H9 (cell line): ENCODE results near the gene SH3TC2. TPM values are rescaled to one million over a fixed set of nuclear protein-coding genes. Genes with fewer than 3 reads are reported as not detected.
A peak's percentile ranks its signal among the peaks of the same experiment; 100 is the strongest.

Experiments
- DNase-seq: peaks from one replicate; pipeline ENCODE4 v3.0.0-alpha.2; 2017
- H2AFZ ChIP-seq: one replicate; pipeline ENCODE4 v1.6.1; 2013; ENCODE audit warnings: mild to moderate bottlenecking, low read length, control low read depth, moderate library complexity
- H2AK5ac ChIP-seq: 2 replicates; pipeline ENCODE4 v1.6.1; 2013; ENCODE audit warnings: low read length, control low read depth, mixed read lengths; ENCODE audit not compliant: insufficient read length
- H2BK120ac ChIP-seq: one replicate; pipeline ENCODE4 v1.6.1; 2013; ENCODE audit warnings: low read depth, mild to moderate bottlenecking, low read length, control low read depth, inconsistent platforms; ENCODE audit not compliant: poor library complexity, severe bottlenecking
- H2BK12ac ChIP-seq: 2 replicates; pipeline ENCODE4 v1.6.1; 2013; ENCODE audit warnings: low read length, control low read depth, mixed read lengths, low read depth; ENCODE audit not compliant: insufficient read length
- H2BK15ac ChIP-seq: 2 replicates; pipeline ENCODE4 v1.6.1; 2013; ENCODE audit warnings: low read depth, low read length, control low read depth
- H2BK20ac ChIP-seq: one replicate; pipeline ENCODE4 v1.6.1; 2013; ENCODE audit warnings: low read depth, mild to moderate bottlenecking, low read length, control low read depth, inconsistent platforms; ENCODE audit not compliant: poor library complexity, severe bottlenecking
- H2BK5ac ChIP-seq: 2 replicates; pipeline ENCODE4 v1.6.1; 2013; ENCODE audit warnings: low read length, control low read depth, mixed read lengths; ENCODE audit not compliant: insufficient read length
- H3K14ac ChIP-seq: 2 replicates; pipeline ENCODE4 v1.6.1; 2013; ENCODE audit warnings: low read length, control low read depth; ENCODE audit not compliant: insufficient read depth
- H3K18ac ChIP-seq: 2 replicates; pipeline ENCODE4 v1.6.1; 2013; ENCODE audit warnings: low read depth, mild to moderate bottlenecking, mixed read lengths, low read length, control low read depth; ENCODE audit not compliant: insufficient read length
- H3K23ac ChIP-seq: 2 replicates; pipeline ENCODE4 v1.6.1; 2013; ENCODE audit warnings: low read length, control low read depth, mixed read lengths, low read depth; ENCODE audit not compliant: insufficient read length
- H3K23me2 ChIP-seq: 2 replicates; pipeline ENCODE4 v1.6.1; 2013; ENCODE audit warnings: low read depth, mild to moderate bottlenecking, mixed read lengths, low read length, control low read depth; ENCODE audit not compliant: insufficient read length, poor library complexity, severe bottlenecking
- H3K27ac ChIP-seq: 2 replicates; pipeline ENCODE4 v1.5.1; 2013; ENCODE audit warnings: low read length, control low read depth, mixed read lengths, low read depth; ENCODE audit not compliant: insufficient read length
- H3K27me3 ChIP-seq: 2 replicates; pipeline ENCODE4 v1.6.1; 2013; ENCODE audit warnings: low read length, control low read depth, inconsistent platforms; ENCODE audit not compliant: insufficient read depth
- H3K4ac ChIP-seq: 2 replicates; pipeline ENCODE4 v1.6.1; 2013; ENCODE audit warnings: low read depth, mild to moderate bottlenecking, control low read depth, inconsistent platforms, low read length, moderate library complexity
- H3K4me1 ChIP-seq: 2 replicates; pipeline ENCODE4 v1.6.1; 2013; ENCODE audit warnings: low read length, control low read depth, inconsistent platforms; ENCODE audit not compliant: insufficient read depth
- H3K4me2 ChIP-seq: 2 replicates; pipeline ENCODE4 v1.6.1; 2013; ENCODE audit warnings: low read length, control low read depth, mixed read lengths; ENCODE audit not compliant: insufficient read length, insufficient read depth
- H3K56ac ChIP-seq: 2 replicates; pipeline ENCODE4 v1.6.1; 2013; ENCODE audit warnings: low read depth, mild to moderate bottlenecking, mixed read lengths, low read length, control low read depth; ENCODE audit not compliant: insufficient read length
- H3K79me1 ChIP-seq: 2 replicates; pipeline ENCODE4 v1.6.1; 2013; ENCODE audit warnings: low read depth, mild to moderate bottlenecking, moderate library complexity, low read length, control low read depth, inconsistent platforms; ENCODE audit not compliant: insufficient read depth, poor library complexity, severe bottlenecking
- H3K79me2 ChIP-seq: 2 replicates; pipeline ENCODE4 v1.6.1; 2013; ENCODE audit warnings: low read length, control low read depth, inconsistent platforms; ENCODE audit not compliant: insufficient read depth
- H3K9ac ChIP-seq: 2 replicates; pipeline ENCODE4 v1.6.1; 2013; ENCODE audit warnings: low read length, control low read depth, mixed read lengths; ENCODE audit not compliant: insufficient read length; ENCODE audit errors: extremely low read depth
- H3K9me3 ChIP-seq: one replicate; pipeline ENCODE4 v1.6.1; 2013; ENCODE audit warnings: low read depth, low read length, inconsistent platforms; ENCODE audit not compliant: control insufficient read depth
- H3T11ph ChIP-seq: one replicate; pipeline ENCODE4 v1.6.1; 2013; ENCODE audit warnings: mild to moderate bottlenecking, low read length, control low read depth, inconsistent platforms
- H4K20me1 ChIP-seq: one replicate; pipeline ENCODE4 v1.6.1; 2013; ENCODE audit not compliant: control insufficient read depth, insufficient read length, insufficient read depth
- H4K5ac ChIP-seq: 2 replicates; pipeline ENCODE4 v1.6.1; 2013; ENCODE audit warnings: low read depth, mild to moderate bottlenecking, mixed read lengths, low read length, control low read depth; ENCODE audit not compliant: insufficient read length
- H4K8ac ChIP-seq: replicated peaks from 2 replicates; pipeline ENCODE4 v1.6.1; 2013; ENCODE audit warnings: low read length, control low read depth, mixed read lengths, low read depth; ENCODE audit not compliant: insufficient read length
- H4K91ac ChIP-seq: 2 replicates; pipeline ENCODE4 v1.6.1; 2013; ENCODE audit warnings: low read depth, mild to moderate bottlenecking, moderate library complexity, mixed read lengths, low read length, control low read depth; ENCODE audit not compliant: insufficient read length
- H3K27ac Mint-ChIP-seq, 3 experiments: 2 replicates in 2 of 3; 3 replicates in 1 of 3; pipeline ENCODE4 v1.8.0; 2020 to 2021; ENCODE audit warnings: mixed read lengths in 3 of 3, mild to moderate bottlenecking in 1 of 3, moderate library complexity in 1 of 3
- H3K27me3 Mint-ChIP-seq: 2 replicates; pipeline ENCODE4 v1.8.0; 2021; ENCODE audit warnings: low read depth, mild to moderate bottlenecking, moderate library complexity, mixed read lengths
- H3K36me3 Mint-ChIP-seq, 3 experiments: 2 replicates in 2 of 3; 3 replicates in 1 of 3; pipeline ENCODE4 v1.8.0; 2020 to 2021; ENCODE audit warnings: low read depth in 3 of 3, mixed read lengths in 3 of 3; ENCODE audit not compliant: insufficient read depth in 1 of 3
- H3K4me1 Mint-ChIP-seq, 2 experiments: 2 replicates each; pipeline ENCODE4 v1.8.0; 2020; ENCODE audit warnings: mixed read lengths in 2 of 2
- H3K4me3 Mint-ChIP-seq, 2 experiments: 2 replicates in 1 of 2; 3 replicates in 1 of 2; pipeline ENCODE4 v1.8.0; 2020 to 2021; ENCODE audit warnings: mild to moderate bottlenecking in 2 of 2, mixed read lengths in 2 of 2, moderate library complexity in 1 of 2
- H3K9me3 Mint-ChIP-seq, 2 experiments: 2 replicates in 1 of 2; 3 replicates in 1 of 2; pipeline ENCODE4 v1.8.0; 2020; ENCODE audit warnings: mild to moderate bottlenecking in 2 of 2, mixed read lengths in 2 of 2, moderate library complexity in 1 of 2
- WGBS: extraction: QIAGEN DNeasy Blood & Tissue Kit; methylation state at CpG from one replicate; pipeline ENCODE4 v1.1.7; 2013; ENCODE audit warnings: missing lambda C conversion rate, low lambda C conversion rate, mixed read lengths; ENCODE audit not compliant: insufficient read length; ENCODE audit errors: extremely low coverage; 5-methylcytosine and 5-hydroxymethylcytosine counted together
- total RNA-seq: library from RNA; stranded (reverse); gene quantifications from 2 replicates; pipeline ENCODE4 v1.2.1, GENCODE V29; 2021
- TF ChIP-seq, protein P1 (sequence below): fragments of 200-600 bp; sonication (generic); conservative IDR thresholded peaks from 3 replicates; pipeline ENCODE4 v1.8.0; 2021; ENCODE audit warnings: antibody characterized with exemption, mild to moderate bottlenecking

Gene SH3TC2
- total RNA-seq, 1 experiment from 2014 or later = not detected

DNA sequence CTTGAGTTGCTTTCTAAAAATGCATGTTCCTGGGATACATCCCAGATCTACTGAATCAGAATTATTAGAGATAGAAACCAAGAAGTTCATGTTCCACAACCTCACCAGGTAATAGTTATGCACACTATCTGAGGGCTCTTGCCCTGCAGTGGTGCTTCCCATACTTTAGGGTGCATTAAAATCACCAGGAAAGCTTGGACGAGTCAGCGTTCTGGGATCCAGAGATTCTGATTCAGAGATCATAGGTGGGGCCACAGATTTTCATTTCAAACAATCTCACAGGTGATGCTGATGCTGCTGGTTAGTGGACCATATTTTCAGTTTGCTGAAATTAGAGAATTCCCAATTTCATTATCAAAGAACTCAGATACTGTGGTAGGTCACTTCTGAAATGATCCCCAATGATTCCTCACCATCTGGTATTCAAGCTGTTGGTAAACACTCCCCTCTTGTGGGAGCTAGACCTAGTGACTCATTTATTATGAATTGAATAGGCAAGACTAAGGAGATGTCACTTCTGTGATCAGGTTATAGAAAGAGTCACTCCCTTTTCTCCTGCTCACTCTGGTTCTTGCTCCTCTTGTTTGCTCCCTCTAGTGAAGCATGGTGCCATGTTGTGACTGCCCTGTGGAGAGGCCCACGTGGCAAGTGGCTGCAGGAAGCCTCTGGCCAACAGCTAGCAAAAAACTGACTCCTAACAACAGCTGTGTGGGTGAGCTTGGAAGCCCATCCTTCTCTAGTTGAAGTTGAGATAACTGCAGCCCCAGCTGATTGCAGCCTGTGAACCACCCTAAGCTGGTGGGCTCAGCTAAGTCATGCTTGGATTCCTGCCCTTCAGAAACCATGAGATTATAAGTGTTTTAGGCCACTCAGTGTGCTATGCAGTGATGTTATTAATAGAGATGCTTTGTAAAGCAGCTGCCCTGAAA, 59.8 kb downstream of the SH3TC2 start:
- no peak for DNase-seq
- Histone ChIP-seq H3K9ac (no peak overlapping the region), H4K91ac (no peak overlapping the region), H3K9me3 (no peaks in the 10 kb centered on the region), H3K4me1 (0 out of 2 replicates have a peak, but pooled peaks cover 2% of the 10 kb centered on the region), H2BK20ac (no peak overlapping the region), H3K23ac (no peak overlapping the region), H3K56ac (no peak overlapping the region), H3K14ac (no peak overlapping the region), H3T11ph (no peak overlapping the region), H2AK5ac (no peak overlapping the region), H4K20me1 (no peaks in the 10 kb centered on the region), H4K5ac (no peak overlapping the region), H3K79me2 (no peaks in the 10 kb centered on the region), H2BK15ac (no peak overlapping the region), H3K23me2 (no peaks in the 10 kb centered on the region), H2AFZ (no peak overlapping the region), H3K27me3 (no peaks in the 10 kb centered on the region), H2BK5ac (no peak overlapping the region), H3K27ac (no peak overlapping the region), H3K4me2 (no peak overlapping the region), H4K8ac (no peak overlapping the region), H2BK120ac (no peak overlapping the region), H3K18ac (no peak overlapping the region), H2BK12ac (no peak overlapping the region), H3K4ac (no peak overlapping the region), H3K79me1 (no peaks in the 10 kb centered on the region)
- Mint-ChIP-seq H3K4me3 (no peak overlapping the region), H3K27me3 (no peaks in the 10 kb centered on the region), H3K9me3 (no peaks in the 10 kb centered on the region), H3K4me1 (peaks cover 8% of the 10 kb centered on the region in 2 experiments; a peak in 3 of 4 replicates), H3K36me3 (no peaks in the 10 kb centered on the region), H3K27ac (no peak overlapping the region)
- TF ChIP-seq, protein P1, sequence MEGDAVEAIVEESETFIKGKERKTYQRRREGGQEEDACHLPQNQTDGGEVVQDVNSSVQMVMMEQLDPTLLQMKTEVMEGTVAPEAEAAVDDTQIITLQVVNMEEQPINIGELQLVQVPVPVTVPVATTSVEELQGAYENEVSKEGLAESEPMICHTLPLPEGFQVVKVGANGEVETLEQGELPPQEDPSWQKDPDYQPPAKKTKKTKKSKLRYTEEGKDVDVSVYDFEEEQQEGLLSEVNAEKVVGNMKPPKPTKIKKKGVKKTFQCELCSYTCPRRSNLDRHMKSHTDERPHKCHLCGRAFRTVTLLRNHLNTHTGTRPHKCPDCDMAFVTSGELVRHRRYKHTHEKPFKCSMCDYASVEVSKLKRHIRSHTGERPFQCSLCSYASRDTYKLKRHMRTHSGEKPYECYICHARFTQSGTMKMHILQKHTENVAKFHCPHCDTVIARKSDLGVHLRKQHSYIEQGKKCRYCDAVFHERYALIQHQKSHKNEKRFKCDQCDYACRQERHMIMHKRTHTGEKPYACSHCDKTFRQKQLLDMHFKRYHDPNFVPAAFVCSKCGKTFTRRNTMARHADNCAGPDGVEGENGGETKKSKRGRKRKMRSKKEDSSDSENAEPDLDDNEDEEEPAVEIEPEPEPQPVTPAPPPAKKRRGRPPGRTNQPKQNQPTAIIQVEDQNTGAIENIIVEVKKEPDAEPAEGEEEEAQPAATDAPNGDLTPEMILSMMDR = peak; percentile 18; the same call in 1 of the 3 replicates
- WGBS = no CpG with 5 or more reads among the region's 3 CpGs
